ENCODE measurements around the gene PTPRQ. TPM values are rescaled to one million over a fixed set of nuclear protein-coding genes. Genes with fewer than 3 reads are reported as not detected.

The PTPRQ gene
- polyA plus RNA-seq, 2 of the 4 experiments (the other 2 are of a cell fraction), result 0.14 to 0.17 TPM

GRCh38 chr12:80676856-80677255, 232.8 kb downstream of the PTPRQ start:
- Histone ChIP-seq H3K4me2 (no peak overlapping the region), H3K27ac (no peak overlapping the region), H3K9me3 (no peaks in the 10 kb centered on the region), H3K4me3 (no peak overlapping the region), H3K4me1 (no peaks in the 10 kb centered on the region)
- TF ChIP-seq EP300 (IDR thresholded peaks at IDR 0.05), result no peak
- TF ChIP-seq, protein P1, sequence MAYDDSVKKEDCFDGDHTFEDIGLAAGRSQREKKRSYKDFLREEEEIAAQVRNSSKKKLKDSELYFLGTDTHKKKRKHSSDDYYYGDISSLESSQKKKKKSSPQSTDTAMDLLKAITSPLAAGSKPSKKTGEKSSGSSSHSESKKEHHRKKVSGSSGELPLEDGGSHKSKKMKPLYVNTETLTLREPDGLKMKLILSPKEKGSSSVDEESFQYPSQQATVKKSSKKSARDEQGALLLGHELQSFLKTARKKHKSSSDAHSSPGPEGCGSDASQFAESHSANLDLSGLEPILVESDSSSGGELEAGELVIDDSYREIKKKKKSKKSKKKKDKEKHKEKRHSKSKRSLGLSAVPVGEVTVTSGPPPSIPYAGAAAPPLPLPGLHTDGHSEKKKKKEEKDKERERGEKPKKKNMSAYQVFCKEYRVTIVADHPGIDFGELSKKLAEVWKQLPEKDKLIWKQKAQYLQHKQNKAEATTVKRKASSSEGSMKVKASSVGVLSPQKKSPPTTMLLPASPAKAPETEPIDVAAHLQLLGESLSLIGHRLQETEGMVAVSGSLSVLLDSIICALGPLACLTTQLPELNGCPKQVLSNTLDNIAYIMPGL (CRISPR knock-in tag; IDR thresholded peaks at IDR 0.05; ENCODE audit: borderline replicate concordance), result no peak
- no peak for TF ChIP-seq RCOR1 (IDR thresholded peaks at IDR 0.05; ENCODE audit: low read depth, low read length)
- no peak for TF ChIP-seq ESRRA (IDR thresholded peaks at IDR 0.05; ENCODE audit: borderline replicate concordance, low read length)
- TF ChIP-seq HOXA7 (CRISPR knock-in tag; IDR thresholded peaks at IDR 0.05), result no peak
- no peak for TF ChIP-seq JUNB (IDR thresholded peaks at IDR 0.05)
- TF ChIP-seq CEBPB (IDR thresholded peaks at IDR 0.05), result no peak
- TF ChIP-seq FOXS1 (CRISPR knock-in tag; IDR thresholded peaks at IDR 0.05), result no peak
- TF ChIP-seq EHF (CRISPR knock-in tag; IDR thresholded peaks at IDR 0.05), result no peak
- TF ChIP-seq NPAS2 (CRISPR knock-in tag; IDR thresholded peaks at IDR 0.05; ENCODE audit: borderline replicate concordance), result no peak
- TF ChIP-seq CBX2 (IDR thresholded peaks at IDR 0.05; ENCODE audit: borderline replicate concordance, low read depth), result no peak
- TF ChIP-seq HOXB5 (CRISPR knock-in tag; IDR thresholded peaks at IDR 0.05), result no peak
- no peak for TF ChIP-seq CTCF (IDR thresholded peaks at IDR 0.05)
- TF ChIP-seq, protein P2, sequence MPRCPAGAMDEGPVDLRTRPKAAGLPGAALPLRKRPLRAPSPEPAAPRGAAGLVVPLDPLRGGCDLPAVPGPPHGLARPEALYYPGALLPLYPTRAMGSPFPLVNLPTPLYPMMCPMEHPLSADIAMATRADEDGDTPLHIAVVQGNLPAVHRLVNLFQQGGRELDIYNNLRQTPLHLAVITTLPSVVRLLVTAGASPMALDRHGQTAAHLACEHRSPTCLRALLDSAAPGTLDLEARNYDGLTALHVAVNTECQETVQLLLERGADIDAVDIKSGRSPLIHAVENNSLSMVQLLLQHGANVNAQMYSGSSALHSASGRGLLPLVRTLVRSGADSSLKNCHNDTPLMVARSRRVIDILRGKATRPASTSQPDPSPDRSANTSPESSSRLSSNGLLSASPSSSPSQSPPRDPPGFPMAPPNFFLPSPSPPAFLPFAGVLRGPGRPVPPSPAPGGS (IDR thresholded peaks at IDR 0.05), result no peak
- no peak for TF ChIP-seq KDM5A (IDR thresholded peaks at IDR 0.05)
- no peak for TF ChIP-seq CHD2 (IDR thresholded peaks at IDR 0.05; ENCODE audit: low read length, partially characterized antibody)
- TF ChIP-seq ZC3H11A (IDR thresholded peaks at IDR 0.05), result no peak
- DNase-seq (ENCODE audit: low read depth in 1 of 2, low spot score in 1 of 2) (no peak), ATAC-seq (no peak), FAIRE-seq (no peak)
- WGBS (ENCODE audit: missing lambda C conversion rate), result 54% methylated on average over 1 of the region's 1 CpG
- POLR2A ChIA-PET, result no interaction called here
- CTCF ChIA-PET, result no interaction called here

- ChIA-PET POLR2A (no interaction called here), CTCF (no interaction called here)
- Histone ChIP-seq H3K4me2 (no peak overlapping the region), H3K4me3 (no peak overlapping the region), H3K4me1 (no peaks in the 10 kb centered on the region), H3K9me3 (no peaks in the 10 kb centered on the region), H3K27ac (no peak overlapping the region)
- 27% methylated on average over 1 of the region's 1 CpG for WGBS (ENCODE audit: missing lambda C conversion rate)
- TF ChIP-seq RAD21 (conservative IDR thresholded peaks at IDR 0.05 in 1 of 2, IDR thresholded peaks at IDR 0.05 in 1 of 2) (no peak), MAFK (IDR thresholded peaks at IDR 0.05; ENCODE audit: partially characterized antibody) (peak; percentile 39), EHMT2 (IDR thresholded peaks at IDR 0.05; ENCODE audit: low read depth) (no peak), SREBF2 (IDR thresholded peaks at IDR 0.05) (no peak)
- TF ChIP-seq, protein P2 (IDR thresholded peaks at IDR 0.05), result no peak
- FAIRE-seq (no peak), ATAC-seq (no peak), DNase-seq (ENCODE audit: low read depth in 1 of 2, low spot score in 1 of 2) (no peak)
Measured at GRCh38 chr12:80677994-80678393, 234.0 kb downstream of the PTPRQ start.
